ENCODE measurements around the gene VPS37D.

DNA sequence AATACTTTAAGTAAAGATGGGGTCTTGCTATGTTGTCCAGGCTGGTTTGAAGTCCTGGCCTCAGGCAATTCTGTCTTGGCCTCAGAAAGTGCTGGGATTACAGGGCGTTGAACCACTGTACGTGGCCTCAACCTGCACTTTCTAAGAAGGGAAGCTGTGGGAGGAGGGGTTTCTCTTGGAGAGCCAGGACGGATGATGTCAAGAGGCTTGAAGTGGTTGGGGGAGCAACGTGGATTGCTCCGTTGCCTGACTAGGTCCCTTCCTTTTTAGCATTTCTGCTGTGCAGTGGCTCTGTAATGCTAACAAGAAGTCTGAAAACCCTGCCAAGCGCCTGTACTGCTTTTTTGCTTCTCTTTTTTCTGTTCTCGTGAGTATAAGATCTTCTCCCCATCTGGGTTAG, 23.0 kb downstream of the VPS37D start:
- TF ChIP-seq, protein P1, sequence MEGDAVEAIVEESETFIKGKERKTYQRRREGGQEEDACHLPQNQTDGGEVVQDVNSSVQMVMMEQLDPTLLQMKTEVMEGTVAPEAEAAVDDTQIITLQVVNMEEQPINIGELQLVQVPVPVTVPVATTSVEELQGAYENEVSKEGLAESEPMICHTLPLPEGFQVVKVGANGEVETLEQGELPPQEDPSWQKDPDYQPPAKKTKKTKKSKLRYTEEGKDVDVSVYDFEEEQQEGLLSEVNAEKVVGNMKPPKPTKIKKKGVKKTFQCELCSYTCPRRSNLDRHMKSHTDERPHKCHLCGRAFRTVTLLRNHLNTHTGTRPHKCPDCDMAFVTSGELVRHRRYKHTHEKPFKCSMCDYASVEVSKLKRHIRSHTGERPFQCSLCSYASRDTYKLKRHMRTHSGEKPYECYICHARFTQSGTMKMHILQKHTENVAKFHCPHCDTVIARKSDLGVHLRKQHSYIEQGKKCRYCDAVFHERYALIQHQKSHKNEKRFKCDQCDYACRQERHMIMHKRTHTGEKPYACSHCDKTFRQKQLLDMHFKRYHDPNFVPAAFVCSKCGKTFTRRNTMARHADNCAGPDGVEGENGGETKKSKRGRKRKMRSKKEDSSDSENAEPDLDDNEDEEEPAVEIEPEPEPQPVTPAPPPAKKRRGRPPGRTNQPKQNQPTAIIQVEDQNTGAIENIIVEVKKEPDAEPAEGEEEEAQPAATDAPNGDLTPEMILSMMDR (IDR thresholded peaks at IDR 0.05): no peak
- no peak for TF ChIP-seq POLR2AphosphoS5 (IDR thresholded peaks at IDR 0.05)
- TF ChIP-seq EP300 (IDR thresholded peaks at IDR 0.05): no peak
- TF ChIP-seq POLR2A (IDR thresholded peaks at IDR 0.05): no peak

Data from sigmoid colon (tissue), 4 donors.